ENCODE data around the gene REPIN1. TPM values are rescaled to one million over a fixed set of nuclear protein-coding genes. Genes with fewer than 3 reads are reported as not detected.

REPIN1 gene
- total and polyA plus RNA-seq, 9 of the 15 experiments (the other 6 are each of a cell fraction or from before 2014, with no cell fraction given): 8.1 to 283 (median 94.3) TPM

DNA sequence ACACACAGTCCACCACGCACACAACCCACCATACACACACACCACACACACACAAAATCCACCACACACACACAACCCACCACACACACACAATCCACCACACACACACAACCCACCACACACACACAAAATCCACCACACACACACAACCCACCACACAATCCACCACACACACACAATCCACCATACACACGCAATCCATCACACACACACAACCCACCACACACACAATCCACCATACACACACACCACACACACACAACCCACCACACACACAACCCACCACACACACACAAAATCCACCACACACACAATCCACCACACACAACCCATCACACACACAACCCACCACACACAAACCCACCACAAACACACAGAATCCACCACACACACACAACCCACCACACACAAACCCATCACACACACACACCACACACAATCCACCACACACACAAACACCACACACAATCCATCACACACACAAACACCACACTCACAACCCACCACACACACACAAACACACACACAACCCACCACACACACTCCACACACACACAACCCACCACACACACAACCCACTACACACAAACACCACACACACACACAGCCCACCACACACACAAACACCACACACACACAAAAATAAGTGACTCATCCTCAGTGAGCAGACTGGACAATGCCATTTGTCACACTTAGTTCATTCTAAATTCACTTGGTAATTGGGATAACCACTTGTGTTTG is 8.8 kb upstream of the REPIN1 start (continued):
- peak; percentile 29; the same call in 1 of the 2 replicates for TF ChIP-seq TSC22D4 (tag; IDR thresholded peaks at IDR 0.05)
- peak; percentile 72; the same call in 1 of the 2 replicates for TF ChIP-seq FOXK1 (CRISPR knock-in tag; IDR thresholded peaks at IDR 0.05; ENCODE audit: borderline replicate concordance)
- no peak for TF ChIP-seq ZNF143 (CRISPR knock-in tag; IDR thresholded peaks at IDR 0.05)
- TF ChIP-seq NFIX (CRISPR knock-in tag; IDR thresholded peaks at IDR 0.05; ENCODE audit: low read depth): no peak
- 0 out of 2 replicates have a peak, but pooled peaks have one; percentile 58 for TF ChIP-seq ZC3H8 (IDR thresholded peaks at IDR 0.05)
- no peak for TF ChIP-seq DMBX1 (CRISPR knock-in tag; IDR thresholded peaks at IDR 0.05; ENCODE audit: borderline replicate concordance)
- TF ChIP-seq EGR1 (conservative IDR thresholded peaks at IDR 0.05): 0 out of 2 replicates have a peak, but pooled peaks have one; percentile 3
- TF ChIP-seq ZNF431 (CRISPR knock-in tag; IDR thresholded peaks at IDR 0.05): no peak
- no peak for TF ChIP-seq RBM39 (optimal IDR thresholded peaks at IDR 0.05; ENCODE audit: low read depth, low read length)
- TF ChIP-seq HLTF (IDR thresholded peaks at IDR 0.05): peak; percentile 77; the same call in 1 of the 2 replicates
- no peak for TF ChIP-seq POU5F1 (IDR thresholded peaks at IDR 0.05; ENCODE audit: borderline replicate concordance, low read depth, low read length, partially characterized antibody)
- TF ChIP-seq, protein P1, sequence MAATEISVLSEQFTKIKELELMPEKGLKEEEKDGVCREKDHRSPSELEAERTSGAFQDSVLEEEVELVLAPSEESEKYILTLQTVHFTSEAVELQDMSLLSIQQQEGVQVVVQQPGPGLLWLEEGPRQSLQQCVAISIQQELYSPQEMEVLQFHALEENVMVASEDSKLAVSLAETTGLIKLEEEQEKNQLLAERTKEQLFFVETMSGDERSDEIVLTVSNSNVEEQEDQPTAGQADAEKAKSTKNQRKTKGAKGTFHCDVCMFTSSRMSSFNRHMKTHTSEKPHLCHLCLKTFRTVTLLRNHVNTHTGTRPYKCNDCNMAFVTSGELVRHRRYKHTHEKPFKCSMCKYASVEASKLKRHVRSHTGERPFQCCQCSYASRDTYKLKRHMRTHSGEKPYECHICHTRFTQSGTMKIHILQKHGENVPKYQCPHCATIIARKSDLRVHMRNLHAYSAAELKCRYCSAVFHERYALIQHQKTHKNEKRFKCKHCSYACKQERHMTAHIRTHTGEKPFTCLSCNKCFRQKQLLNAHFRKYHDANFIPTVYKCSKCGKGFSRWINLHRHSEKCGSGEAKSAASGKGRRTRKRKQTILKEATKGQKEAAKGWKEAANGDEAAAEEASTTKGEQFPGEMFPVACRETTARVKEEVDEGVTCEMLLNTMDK (IDR thresholded peaks at IDR 0.05; ENCODE audit: borderline replicate concordance, insufficient read depth, low read depth, low read length, poor library complexity, severe bottlenecking): no peak
- no peak for TF ChIP-seq POLR2G (IDR thresholded peaks at IDR 0.05; ENCODE audit: low read depth, low read length)
- no peak for TF ChIP-seq NFIC (IDR thresholded peaks at IDR 0.05)
- TF ChIP-seq HDAC2 (IDR thresholded peaks at IDR 0.05): no peak
- no peak for TF ChIP-seq RBM14 (IDR thresholded peaks at IDR 0.05; ENCODE audit: borderline replicate concordance, insufficient read depth, low read depth, low read length)
- TF ChIP-seq MXD1 (CRISPR knock-in tag; IDR thresholded peaks at IDR 0.05; ENCODE audit: borderline replicate concordance, poor library complexity, severe bottlenecking): no peak
- no peak for TF ChIP-seq MED1 (CRISPR knock-in tag; IDR thresholded peaks at IDR 0.05; ENCODE audit: borderline replicate concordance)
- no peak for TF ChIP-seq ZFP1 (CRISPR knock-in tag; IDR thresholded peaks at IDR 0.05)
- 0 out of 2 replicates have a peak, but pooled peaks have one; percentile 55 for TF ChIP-seq HDGF (IDR thresholded peaks at IDR 0.05)
- TF ChIP-seq TEAD2 (tag; IDR thresholded peaks at IDR 0.05): no peak
- TF ChIP-seq, protein P2, sequence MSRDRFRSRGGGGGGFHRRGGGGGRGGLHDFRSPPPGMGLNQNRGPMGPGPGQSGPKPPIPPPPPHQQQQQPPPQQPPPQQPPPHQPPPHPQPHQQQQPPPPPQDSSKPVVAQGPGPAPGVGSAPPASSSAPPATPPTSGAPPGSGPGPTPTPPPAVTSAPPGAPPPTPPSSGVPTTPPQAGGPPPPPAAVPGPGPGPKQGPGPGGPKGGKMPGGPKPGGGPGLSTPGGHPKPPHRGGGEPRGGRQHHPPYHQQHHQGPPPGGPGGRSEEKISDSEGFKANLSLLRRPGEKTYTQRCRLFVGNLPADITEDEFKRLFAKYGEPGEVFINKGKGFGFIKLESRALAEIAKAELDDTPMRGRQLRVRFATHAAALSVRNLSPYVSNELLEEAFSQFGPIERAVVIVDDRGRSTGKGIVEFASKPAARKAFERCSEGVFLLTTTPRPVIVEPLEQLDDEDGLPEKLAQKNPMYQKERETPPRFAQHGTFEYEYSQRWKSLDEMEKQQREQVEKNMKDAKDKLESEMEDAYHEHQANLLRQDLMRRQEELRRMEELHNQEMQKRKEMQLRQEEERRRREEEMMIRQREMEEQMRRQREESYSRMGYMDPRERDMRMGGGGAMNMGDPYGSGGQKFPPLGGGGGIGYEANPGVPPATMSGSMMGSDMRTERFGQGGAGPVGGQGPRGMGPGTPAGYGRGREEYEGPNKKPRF (IDR thresholded peaks at IDR 0.05; ENCODE audit: low read depth, low read length): no peak
- TF ChIP-seq, protein P3, sequence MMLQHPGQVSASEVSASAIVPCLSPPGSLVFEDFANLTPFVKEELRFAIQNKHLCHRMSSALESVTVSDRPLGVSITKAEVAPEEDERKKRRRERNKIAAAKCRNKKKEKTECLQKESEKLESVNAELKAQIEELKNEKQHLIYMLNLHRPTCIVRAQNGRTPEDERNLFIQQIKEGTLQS (IDR thresholded peaks at IDR 0.05): peak; percentile 82
- TF ChIP-seq, protein P3 (CRISPR knock-in tag; conservative IDR thresholded peaks at IDR 0.05): no peak

Measured in K562 (cell line).